Fibroblast of lung (primary cell): ENCODE measurements around the gene FIBCD1. TPM values are rescaled to one million over a fixed set of nuclear protein-coding genes. Genes with fewer than 3 reads are reported as not detected.

Experiments
- DNase-seq, 2 donors: peaks; one replicate each; pipeline versions ENCODE4 v3.0.0 to v3.0.0-alpha.2; 2010; ENCODE audit warnings: low read depth in 2 of 2
- H2AFZ ChIP-seq: 2 replicates; pipeline ENCODE4 v1.5.1; 2012; ENCODE audit warnings: low read length, control low read depth, inconsistent platforms
- H3K27ac ChIP-seq: 2 replicates; pipeline ENCODE4 v1.5.1; 2011; ENCODE audit warnings: low read length, control low read depth; ENCODE audit not compliant: insufficient read depth
- H3K27me3 ChIP-seq: 2 replicates; pipeline ENCODE4 v1.5.1; 2011; ENCODE audit warnings: mild to moderate bottlenecking, low read length; ENCODE audit not compliant: control insufficient read depth, insufficient read depth
- H3K36me3 ChIP-seq: 2 replicates; pipeline ENCODE4 v1.5.1; 2011; ENCODE audit warnings: low read length; ENCODE audit not compliant: control insufficient read depth, insufficient read depth
- H3K4me1 ChIP-seq: 2 replicates; pipeline ENCODE4 v1.5.1; 2011; ENCODE audit warnings: low read length; ENCODE audit not compliant: control insufficient read depth, insufficient read depth; ENCODE audit errors: extremely low read depth
- H3K4me2 ChIP-seq: 2 replicates; pipeline ENCODE4 v1.5.1; 2011; ENCODE audit warnings: low read length, control low read depth; ENCODE audit not compliant: insufficient read depth; ENCODE audit errors: extremely low read depth
- H3K4me3 ChIP-seq, 4 experiments: fragments of 200-600 bp in 1 of 4; sonication (generic) in 1 of 4; replicated peaks in 1 of 4; 2 replicates each; pipeline ENCODE4 v1.5.1; 2011 to 2016; ENCODE audit warnings: low read length in 4 of 4, low read depth in 3 of 4, mild to moderate bottlenecking in 3 of 4, control low read depth in 2 of 4, inconsistent platforms in 1 of 4, mixed read lengths in 1 of 4; ENCODE audit not compliant: insufficient read depth in 1 of 4; ENCODE audit errors: control extremely low read depth in 1 of 4
- H3K79me2 ChIP-seq: 2 replicates; pipeline ENCODE4 v1.5.1; 2012; ENCODE audit warnings: mild to moderate bottlenecking, low read length, inconsistent platforms; ENCODE audit not compliant: control insufficient read depth, insufficient read depth
- H3K9ac ChIP-seq: 2 replicates; pipeline ENCODE4 v1.5.1; 2011; ENCODE audit warnings: mild to moderate bottlenecking, low read length, control low read depth; ENCODE audit not compliant: insufficient read depth
- H3K9me3 ChIP-seq: 2 replicates; pipeline ENCODE4 v1.5.1; 2012; ENCODE audit warnings: low read depth, low read length; ENCODE audit not compliant: control insufficient read depth, insufficient read depth
- H4K20me1 ChIP-seq: 2 replicates; pipeline ENCODE4 v1.5.1; 2011; ENCODE audit warnings: low read length; ENCODE audit not compliant: control insufficient read depth, insufficient read depth; ENCODE audit errors: extremely low read depth
- CTCF ChIP-seq, 2 donors: IDR thresholded peaks in 1 of 2; conservative IDR thresholded peaks in 1 of 2; 1 replicate in 1 of 2; 2 replicates in 1 of 2; pipeline ENCODE4 v1.5.1; 2011 to 2012; ENCODE audit warnings: low read length in 2 of 2, control low read depth in 1 of 2, inconsistent platforms in 1 of 2, low read depth in 1 of 2, mild to moderate bottlenecking in 1 of 2
- EZH2 ChIP-seq: IDR thresholded peaks from 2 replicates; pipeline ENCODE4 v1.5.1; 2012; ENCODE audit warnings: low read length, control low read depth, mild to moderate bottlenecking; ENCODE audit errors: missing control alignments
- polyA plus RNA-seq, 2 donors: library from polyadenylated mRNA; depleted of rRNA in 1 of 2; stranded (reverse) in 1 of 2; unstranded in 1 of 2; fragments of >200 nt; gene quantifications; 2 replicates each; pipeline ENCODE4 v1.2.1, GENCODE V29; 2011 to 2012; ENCODE audit warnings: missing spikeins in 1 of 2
- total RNA-seq: library from RNA; depleted of rRNA; stranded (reverse); fragments of >200 nt; gene quantifications from 2 replicates; pipeline ENCODE4 v1.2.1, GENCODE V29; 2014

Gene FIBCD1
- total and polyA plus RNA-seq, 2 donors (not counting 1 experiment from before 2014, with no cell fraction given): 7.3 to 28.0 TPM

DNA sequence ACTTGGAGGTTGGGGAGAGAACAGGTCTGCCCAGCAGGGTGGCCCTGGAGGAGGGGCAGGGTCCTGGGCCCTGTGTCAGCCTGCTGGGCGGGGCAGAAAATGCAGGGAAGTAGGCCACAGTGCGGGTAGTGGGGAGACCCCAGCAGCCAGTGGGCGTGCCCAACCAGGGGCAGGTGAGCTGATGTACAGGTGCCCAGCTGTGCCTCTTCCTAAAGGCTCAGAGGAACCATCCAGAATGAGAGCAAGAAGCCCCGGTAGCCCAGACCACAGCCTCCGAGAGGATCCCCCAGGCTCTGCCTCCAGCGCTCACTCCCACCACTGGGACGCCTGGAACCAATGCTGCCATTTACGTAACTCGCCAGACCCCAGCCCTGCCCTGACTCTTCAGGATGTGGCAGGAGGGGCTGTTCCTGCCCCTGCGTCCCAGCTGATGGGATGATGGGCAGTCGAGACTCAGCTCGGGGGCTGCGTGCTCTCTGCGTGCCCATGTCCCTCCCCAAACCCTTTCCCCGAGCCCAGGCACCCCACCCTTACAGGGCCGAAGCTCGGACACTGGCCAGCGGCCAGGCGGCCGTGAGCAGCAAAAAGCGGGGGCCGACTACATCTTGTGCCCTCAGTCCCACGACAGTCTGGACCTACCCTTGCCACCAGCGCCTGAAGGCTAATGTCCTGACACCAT lies 24.5 kb downstream of the FIBCD1 start:
- H2AFZ ChIP-seq: no peak overlapping the region
- H3K4me2 ChIP-seq: no peak overlapping the region
- H3K27ac ChIP-seq: no peak overlapping the region
- no peak overlapping the region for H3K4me3 ChIP-seq
- no peaks in the 10 kb centered on the region for H4K20me1 ChIP-seq
- H3K36me3 ChIP-seq: no peaks in the 10 kb centered on the region
- DNase-seq: no peak
- TF ChIP-seq EZH2: no peak
- no peak for TF ChIP-seq CTCF (conservative IDR thresholded peaks at IDR 0.05 in 1 of 2, IDR thresholded peaks at IDR 0.05 in 1 of 2; ENCODE audit: low read depth in 1 of 2, low read length in 2 of 2)
- H3K9ac ChIP-seq: no peak overlapping the region
- H3K79me2 ChIP-seq: no peaks in the 10 kb centered on the region
- no peaks in the 10 kb centered on the region for H3K27me3 ChIP-seq
- H3K9me3 ChIP-seq: no peaks in the 10 kb centered on the region
- H3K4me1 ChIP-seq: peaks cover 13% of the 10 kb centered on the region

- peak overlapping the region; percentile 32 for H3K9ac ChIP-seq
- H3K27ac ChIP-seq: peak overlapping the region; percentile 72
These were observed 25.2 kb downstream of the FIBCD1 start for GRCh38 chr9:130913599-130914416.

More at GRCh38 chr9:130913599-130914416, 25.2 kb downstream of the FIBCD1 start:
- Histone ChIP-seq H2AFZ (peak overlapping the region; percentile 46), H3K27me3 (no peaks in the 10 kb centered on the region), H3K36me3 (no peaks in the 10 kb centered on the region), H4K20me1 (no peaks in the 10 kb centered on the region), H3K4me1 (peaks cover 13% of the 10 kb centered on the region), H3K4me2 (peak overlapping the region; percentile 58), H3K79me2 (no peaks in the 10 kb centered on the region), H3K4me3 (peak overlapping the region in 1 of 4 experiments; percentile 11), H3K9me3 (no peaks in the 10 kb centered on the region)
- DNase-seq: no peak
- TF ChIP-seq CTCF (conservative IDR thresholded peaks at IDR 0.05 in 1 of 2, IDR thresholded peaks at IDR 0.05 in 1 of 2; ENCODE audit: low read depth in 1 of 2, low read length in 2 of 2): no peak
- TF ChIP-seq EZH2: no peak
